ENCODE data around the gene CAPG.
"Not testable (repeated sequence)": the region's sequence is repeated elsewhere in the genome, so short reads cannot be mapped to it uniquely, and the experiment has no call there.

CAPG gene

DNA sequence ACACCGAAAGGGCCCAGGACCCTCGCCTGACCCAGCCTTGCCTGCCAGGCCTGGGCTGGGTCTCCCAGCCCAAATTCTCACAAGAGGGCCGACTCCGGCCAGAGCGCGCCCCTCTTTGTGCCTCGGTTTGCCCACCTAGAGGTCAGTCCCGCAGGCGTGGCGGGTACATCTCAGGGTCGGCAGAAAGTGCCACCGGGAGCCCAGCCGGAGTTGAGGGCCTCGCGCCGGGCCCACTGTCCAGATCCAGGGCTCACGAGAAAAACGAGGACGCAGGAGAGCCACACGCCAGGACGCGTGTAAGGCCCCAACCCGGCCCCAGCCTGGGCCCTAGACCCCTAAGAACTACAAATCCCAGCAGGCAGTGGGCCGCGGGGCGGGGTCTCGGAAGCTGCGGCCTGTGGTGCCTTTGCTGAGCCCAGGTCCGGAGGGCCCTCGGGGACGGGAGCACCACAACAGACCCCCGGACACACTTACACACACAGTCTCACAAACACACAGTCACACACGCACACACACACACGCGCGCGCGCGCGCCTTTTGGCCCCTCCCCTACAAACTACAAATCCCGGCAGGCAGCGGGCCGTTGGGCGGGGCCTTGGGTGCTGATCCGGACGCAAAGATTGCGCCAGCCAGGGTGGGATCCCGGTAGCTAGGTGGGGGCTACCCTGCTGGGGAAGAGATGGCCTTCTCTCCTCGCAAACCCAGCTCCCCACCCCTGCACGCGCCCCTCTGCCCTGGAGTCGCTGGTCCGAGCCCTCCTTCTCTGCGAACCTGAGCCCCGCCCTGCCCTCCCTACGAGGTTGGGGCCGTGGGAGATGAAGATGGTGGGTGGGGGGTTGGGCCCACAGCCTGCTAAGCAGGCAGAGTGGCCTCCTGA, 8.2 kb upstream of the CAPG start, which contains the start of gene SH2D6:
TSS of gene SH2D6 (plus strand) at position 583 of the 877 bp plus-strand sequence. CDS start 10,752 bp downstream, outside the sequence.
- peak in 2 of 11 experiments; percentile 35 to 48; a peak in 1 of 22 replicates for TF ChIP-seq Cebpa-rat (IDR thresholded peaks at IDR 0.05)
- Histone ChIP-seq H3K9ac (peak within 1 kb of the TSS; percentile 86 to 97 (median 93)), H4K20me1 (no peaks in the 10 kb centered on the region), H3K4me3 (peak within 1 kb of the TSS; percentile 58 to 74 (median 64)), H3K9me3 (replicated peaks in 1 of 11) (no peaks in the 10 kb centered on the region), H3K27me3 (peaks cover 0 to 20% (median 17%) of the 10 kb centered on the region in 11 experiments; a peak in 18 of 22 replicates), H3K4me2 (peak within 1 kb of the TSS; percentile 88 to 97 (median 95)), H3K4me1 (peaks cover 54 to 95% (median 78%) of the 10 kb centered on the region in 10 experiments), H3K36me3 (no peaks in the 10 kb centered on the region), H3K27ac (peak within 1 kb of the TSS; percentile 92 to 98 (median 96))

DNA sequence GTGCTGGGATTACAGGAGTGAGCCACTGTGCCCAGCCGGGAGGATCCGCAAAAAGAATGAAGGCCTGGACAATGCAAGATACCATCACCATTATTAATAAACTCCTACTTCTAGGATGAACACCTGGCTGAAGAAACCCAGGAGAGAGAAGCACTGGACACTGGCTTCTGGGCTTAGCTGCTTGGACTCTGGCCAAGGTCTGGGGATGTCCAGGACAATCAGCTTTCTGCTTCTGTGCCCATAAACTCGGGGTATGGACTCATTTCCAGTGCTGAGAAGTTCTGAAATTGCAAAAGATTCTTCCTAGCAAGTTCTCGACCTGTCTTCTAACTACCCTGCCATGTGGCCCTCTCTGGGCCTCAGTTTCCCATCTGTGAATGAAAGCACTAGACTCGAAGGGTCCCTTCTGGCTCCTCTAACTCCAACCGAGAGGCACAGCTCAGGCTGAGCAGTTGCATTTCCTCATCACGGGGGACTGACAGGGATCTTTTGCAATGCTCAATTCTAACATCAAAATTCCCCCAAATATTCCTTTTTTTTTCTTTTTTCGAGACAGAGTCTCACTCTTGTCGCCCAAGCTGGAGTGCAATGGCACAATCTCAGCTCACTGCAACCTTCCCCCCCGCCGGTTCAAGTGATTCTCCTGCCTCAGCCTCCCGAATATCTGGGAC, 5.9 kb upstream of the CAPG start:
- peak overlapping the region in 4 of 11 experiments; percentile 0 to 97 (median 94); a peak in 8 of 22 replicates for H3K4me2 ChIP-seq
- H3K9me3 ChIP-seq (replicated peaks in 1 of 11) = no peaks in the 10 kb centered on the region
- no peak overlapping the region for H3K4me3 ChIP-seq
- peak overlapping the region in 1 of 11 experiments; percentile 0; a peak in 1 of 22 replicates for H3K9ac ChIP-seq
- peak overlapping the region in 1 of 11 experiments; percentile 11; a peak in 1 of 22 replicates for H3K27ac ChIP-seq
- H3K27me3 ChIP-seq = peaks cover 0 to 32% (median 27%) of the 10 kb centered on the region in 11 experiments; a peak in 18 of 22 replicates
- no peaks in the 10 kb centered on the region for H3K36me3 ChIP-seq
- H4K20me1 ChIP-seq = no peaks in the 10 kb centered on the region
- no peak for TF ChIP-seq Cebpa-rat (IDR thresholded peaks at IDR 0.05)
- H3K4me1 ChIP-seq = peaks cover 49 to 95% (median 75%) of the 10 kb centered on the region in 10 experiments

DNA sequence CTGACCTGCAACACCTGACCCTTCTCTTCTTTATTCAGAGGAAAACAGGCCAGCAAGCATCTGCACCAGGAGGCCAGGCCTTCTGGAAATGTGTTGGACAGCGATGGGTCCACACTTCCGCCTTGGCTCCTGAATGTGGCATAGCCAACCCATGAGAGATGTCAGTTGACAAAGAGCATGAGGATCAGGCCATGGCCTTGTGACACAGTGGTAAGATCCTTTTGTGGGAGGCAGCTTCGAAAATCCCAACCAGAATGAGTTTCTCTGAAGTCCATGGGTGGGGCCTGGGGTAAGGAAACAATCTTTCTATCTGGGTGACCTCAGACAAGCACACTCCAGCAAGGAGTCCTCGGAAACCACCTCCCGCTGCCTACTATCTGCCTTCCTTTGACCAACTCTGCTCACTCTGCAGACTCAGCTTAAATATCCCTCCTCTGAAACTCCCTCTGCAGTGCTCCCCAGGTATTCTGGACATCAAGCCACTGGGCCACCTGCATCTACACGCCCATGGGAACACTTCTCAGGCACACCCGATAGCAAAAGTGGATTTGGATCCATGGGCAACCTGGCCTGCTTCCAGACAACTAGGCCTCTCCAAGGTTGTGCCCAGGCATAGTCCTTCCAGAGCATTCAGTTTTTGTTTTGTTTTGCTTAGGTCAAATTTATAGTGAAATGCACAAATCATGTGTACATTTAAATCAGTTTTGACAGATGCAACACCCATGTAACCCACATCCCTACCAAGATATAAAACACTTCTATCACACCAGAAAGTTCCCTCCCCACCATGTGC, 4.8 kb upstream of the CAPG start:
- Histone ChIP-seq H3K9me3 (replicated peaks in 1 of 11) (no peaks in the 10 kb centered on the region), H3K36me3 (no peaks in the 10 kb centered on the region), H4K20me1 (no peaks in the 10 kb centered on the region), H3K4me2 (peak overlapping the region in 9 of 11 experiments; percentile 67 to 97 (median 88); a peak in 15 of 22 replicates), H3K27ac (peak overlapping the region in 1 of 11 experiments; percentile 62; a peak in 1 of 22 replicates), H3K9ac (no peak overlapping the region), H3K4me3 (no peak overlapping the region), H3K4me1 (peaks cover 49 to 93% (median 75%) of the 10 kb centered on the region in 10 experiments), H3K27me3 (peaks cover 0 to 32% (median 27%) of the 10 kb centered on the region in 11 experiments; a peak in 18 of 22 replicates)
- TF ChIP-seq Cebpa-rat (IDR thresholded peaks at IDR 0.05) = no peak

DNA sequence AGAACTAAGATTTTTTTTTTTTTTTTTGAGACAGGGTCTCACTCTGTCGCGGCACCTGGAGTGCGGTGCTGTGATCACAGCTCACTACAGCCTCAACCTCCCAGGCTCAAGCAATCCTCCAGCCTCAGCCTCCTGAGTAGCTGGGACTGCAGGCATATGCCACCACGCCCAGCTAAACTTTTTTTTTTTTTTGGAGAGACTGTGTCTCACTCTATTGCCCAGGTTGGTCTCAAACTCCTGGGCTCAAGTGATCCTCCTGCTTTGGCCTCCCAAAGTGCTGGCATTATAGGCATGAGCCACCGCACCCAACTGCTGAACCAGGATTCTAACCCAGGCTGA, 4.2 kb upstream of the CAPG start:
- H3K36me3 ChIP-seq; H4K20me1 ChIP-seq; H3K9me3 ChIP-seq (replicated peaks in 1 of 11): not testable (repeated sequence)
- Histone ChIP-seq H3K27me3 (peaks cover 0 to 32% (median 27%) of the 10 kb centered on the region in 11 experiments; a peak in 18 of 22 replicates), H3K27ac (peak overlapping the region in 4 of 11 experiments; percentile 62 to 74 (median 64); a peak in 3 of 22 replicates), H3K4me3 (peak overlapping the region in 2 of 10 experiments; percentile 59 to 67; a peak in 3 of 20 replicates), H3K4me2 (peak overlapping the region; percentile 67 to 97 (median 81)), H3K4me1 (peaks cover 49 to 93% (median 75%) of the 10 kb centered on the region in 10 experiments), H3K9ac (peak overlapping the region in 8 of 11 experiments; percentile 54 to 75 (median 72); a peak in 10 of 22 replicates)

DNA sequence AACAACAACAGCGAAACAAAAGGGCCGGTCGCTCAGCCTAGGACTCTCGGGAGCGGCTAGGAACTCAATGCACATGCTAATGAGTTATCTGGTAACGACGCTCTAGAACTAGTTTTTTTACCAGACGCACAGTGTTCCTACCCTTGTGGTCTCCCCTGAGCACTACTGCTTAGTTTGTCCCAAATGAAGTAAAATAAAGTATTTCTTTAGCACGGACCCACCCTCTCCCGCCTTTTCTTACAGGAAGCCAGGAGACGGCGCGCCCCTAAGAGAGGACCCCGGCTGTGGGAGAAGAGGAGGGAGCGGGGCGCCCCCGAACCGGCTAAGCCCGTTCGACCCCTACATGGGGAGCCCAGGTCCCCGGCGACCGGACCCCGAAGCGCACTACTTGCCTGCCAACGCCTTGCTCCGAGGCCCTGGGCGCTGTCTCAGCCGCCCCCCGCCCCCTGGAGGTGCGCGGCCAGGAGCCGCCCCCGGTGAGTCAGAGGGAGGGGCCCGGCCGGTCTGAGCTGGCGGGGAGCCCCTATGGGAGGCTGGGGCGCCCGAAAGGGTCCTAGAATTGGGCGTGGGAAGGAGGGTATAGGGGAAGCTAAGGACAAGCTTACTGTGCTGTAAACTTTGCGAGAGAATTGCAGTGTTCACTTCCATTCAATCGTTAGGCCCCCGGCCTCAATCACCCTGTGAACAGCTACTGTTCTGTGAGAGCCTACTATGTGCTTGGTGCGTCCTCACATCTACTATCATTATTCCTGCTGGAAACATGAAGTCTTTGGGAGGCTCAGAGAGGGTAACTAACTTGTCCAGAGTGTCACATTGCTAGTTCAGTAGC, 3.6 kb upstream of the CAPG start:
- TF ChIP-seq Cebpa-rat (IDR thresholded peaks at IDR 0.05) = no peak
- Histone ChIP-seq H3K4me1 (peaks cover 49 to 93% (median 75%) of the 10 kb centered on the region in 10 experiments), H3K4me3 (peak overlapping the region; percentile 44 to 67 (median 56)), H4K20me1 (no peaks in the 10 kb centered on the region), H3K4me2 (peak overlapping the region; percentile 67 to 97 (median 81)), H3K27ac (peak overlapping the region in 10 of 11 experiments; percentile 45 to 74 (median 59); a peak in 20 of 22 replicates), H3K9ac (peak overlapping the region; percentile 54 to 79 (median 71)), H3K27me3 (peaks cover 0 to 32% (median 27%) of the 10 kb centered on the region in 11 experiments; a peak in 18 of 22 replicates), H3K9me3 (replicated peaks in 1 of 11) (no peaks in the 10 kb centered on the region), H3K36me3 (no peaks in the 10 kb centered on the region)

DNA sequence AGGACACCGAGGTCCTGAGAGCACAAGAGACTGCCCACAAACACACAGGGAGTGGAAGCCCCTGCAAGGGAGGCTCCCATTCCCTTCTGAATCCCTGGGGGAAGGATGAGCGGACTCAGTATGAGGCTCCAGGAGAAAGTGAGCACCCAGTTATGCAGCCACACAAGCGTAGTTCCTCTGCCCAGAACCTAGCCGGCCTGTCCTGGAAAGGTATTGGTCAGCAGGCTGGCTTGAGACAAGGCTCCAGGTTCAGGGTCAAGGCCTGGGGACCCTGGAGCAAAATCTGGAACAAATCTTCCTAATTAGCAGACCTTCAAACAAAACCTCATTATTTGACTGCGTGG, 1.2 kb upstream of the CAPG start:
- H3K9ac ChIP-seq = peak overlapping the region in 5 of 11 experiments; percentile 16 to 84 (median 79); a peak in 3 of 22 replicates
- H3K4me1 ChIP-seq = peaks cover 63 to 97% (median 84%) of the 10 kb centered on the region in 10 experiments
- peaks cover 0 to 32% (median 27%) of the 10 kb centered on the region in 11 experiments; a peak in 18 of 22 replicates for H3K27me3 ChIP-seq
- no peaks in the 10 kb centered on the region for H3K36me3 ChIP-seq
- H4K20me1 ChIP-seq = no peaks in the 10 kb centered on the region; a peak in 1 of 22 replicates
- H3K4me3 ChIP-seq = no peak overlapping the region
- H3K9me3 ChIP-seq (replicated peaks in 1 of 11) = no peaks in the 10 kb centered on the region
- H3K4me2 ChIP-seq = peak overlapping the region; percentile 90 to 100 (median 98); a peak in 18 of 22 replicates
- TF ChIP-seq Cebpa-rat (IDR thresholded peaks at IDR 0.05) = no peak
- peak overlapping the region in 7 of 11 experiments; percentile 17 to 95 (median 88); a peak in 9 of 22 replicates for H3K27ac ChIP-seq

DNA sequence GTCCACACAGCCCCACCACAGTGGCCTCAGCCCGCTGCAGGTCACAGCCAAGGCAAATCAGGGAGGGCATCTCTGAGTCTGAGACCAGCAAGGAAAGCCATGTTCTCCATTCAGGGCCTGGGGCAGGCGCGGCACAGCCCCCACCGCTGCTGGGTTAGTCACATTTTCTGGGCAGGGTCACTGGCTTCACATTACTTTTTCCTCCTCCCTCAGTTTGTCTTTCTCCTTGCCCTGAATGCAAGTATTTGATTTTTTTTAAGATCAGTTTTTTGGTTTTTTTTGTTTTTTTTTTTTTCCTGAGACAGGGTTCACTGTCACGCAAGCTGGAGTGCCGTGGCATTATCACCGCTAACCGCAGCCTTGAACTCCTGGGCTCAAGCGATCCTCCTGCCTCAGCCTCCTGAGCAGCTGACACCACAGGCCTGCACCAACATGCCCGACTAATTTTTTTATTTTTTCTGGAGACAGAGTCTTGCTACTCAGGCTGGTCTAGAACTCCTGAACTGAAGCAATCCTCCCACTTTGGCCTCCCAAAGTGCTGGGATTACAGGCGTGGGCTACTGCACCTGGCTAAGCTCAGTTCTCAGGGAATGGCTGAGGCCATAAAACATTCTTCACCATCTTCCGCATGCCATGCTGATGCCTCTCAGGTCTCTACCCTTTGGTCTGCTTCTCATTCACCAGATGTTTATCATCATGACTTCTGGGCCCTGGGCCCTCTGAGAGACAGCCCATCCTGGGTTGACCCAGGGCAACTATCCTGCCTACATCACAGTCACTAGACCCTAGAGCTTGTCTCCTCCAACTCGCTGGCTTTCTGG, 628 bp upstream of the CAPG start:
- Histone ChIP-seq H3K36me3 (no peaks in the 10 kb centered on the region), H3K4me2 (peak overlapping the region; percentile 90 to 100 (median 98)), H3K9ac (peak overlapping the region; percentile 76 to 84 (median 80); a peak in 20 of 22 replicates), H3K4me3 (peak overlapping the region; percentile 53 to 77 (median 65); a peak in 16 of 20 replicates), H3K27ac (peak overlapping the region in 10 of 11 experiments; percentile 63 to 95 (median 90); a peak in 19 of 22 replicates), H3K4me1 (peaks cover 69 to 97% (median 87%) of the 10 kb centered on the region in 10 experiments), H4K20me1 (no peaks in the 10 kb centered on the region; a peak in 1 of 22 replicates), H3K9me3 (replicated peaks in 1 of 11) (no peaks in the 10 kb centered on the region), H3K27me3 (peaks cover 0 to 32% (median 27%) of the 10 kb centered on the region in 11 experiments; a peak in 18 of 22 replicates)
- TF ChIP-seq Cebpa-rat (IDR thresholded peaks at IDR 0.05) = no peak
